Activated gamma-delta T cell treated with anti-CD3 and anti-CD28 coated beads, Interleukin-2, amount 50 U/mL, for 16 hours (primary cell): Measurements from ENCODE around the gene DENND10.
"Not testable (repeated sequence)": the region's sequence is repeated elsewhere in the genome, so short reads cannot be mapped to it uniquely, and the experiment has no call there.

Source experiments
- DNase-seq: peaks from one replicate; pipeline ENCODE4 v3.0.0-alpha.2; 2020; ENCODE audit warnings: low read depth

The DENND10 gene

GRCh38 chr10:119166564-119166963, 62.7 kb downstream of the DENND10 start:
- DNase-seq = no peak

DNA sequence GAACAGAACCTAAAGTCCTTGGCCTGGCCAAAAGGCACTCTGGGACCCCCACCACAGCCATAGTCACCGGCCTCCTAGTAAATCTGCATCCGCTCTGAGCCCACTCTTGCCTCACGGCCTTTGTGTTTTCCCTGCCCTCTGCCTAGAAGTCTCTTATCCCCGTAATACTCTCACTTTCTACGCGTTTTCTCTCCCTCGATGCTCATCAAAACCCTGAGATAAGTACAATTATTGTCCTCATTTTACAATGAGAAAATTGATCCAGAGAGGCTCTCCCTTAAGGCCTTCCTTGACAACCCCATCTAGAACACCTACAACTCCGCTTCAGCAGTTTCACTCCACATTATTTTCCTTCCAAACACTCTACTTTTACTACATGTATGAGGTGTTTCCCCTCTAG, 63.1 kb downstream of the DENND10 start:
- DNase-seq = no peak

- DNase-seq = no peak
Observed at GRCh38 chr10:119174109-119174508, 70.2 kb downstream of the DENND10 start.

DNA sequence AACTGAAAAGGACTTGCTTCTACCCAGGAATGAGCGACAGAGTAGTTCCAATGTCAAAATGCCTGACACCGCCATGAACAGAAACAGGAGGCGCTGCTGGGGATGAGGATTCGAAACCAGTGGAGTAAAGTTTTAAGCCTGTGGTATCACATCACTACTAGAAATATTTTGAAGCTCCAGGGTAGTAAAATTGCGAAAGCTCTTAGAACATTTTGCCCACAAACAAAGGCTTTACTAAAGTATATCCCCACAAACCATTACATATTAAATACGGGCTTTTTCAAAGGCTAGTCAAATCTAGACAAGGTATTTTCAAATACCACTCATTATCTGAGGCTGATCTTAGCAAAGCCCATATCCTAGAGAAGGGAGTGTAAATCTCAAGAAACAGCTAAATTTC, 72.3 kb downstream of the DENND10 start:
- DNase-seq = no peak

- no peak for DNase-seq
Observed at GRCh38 chr10:119177708-119178371, 73.9 kb downstream of the DENND10 start.

DNA sequence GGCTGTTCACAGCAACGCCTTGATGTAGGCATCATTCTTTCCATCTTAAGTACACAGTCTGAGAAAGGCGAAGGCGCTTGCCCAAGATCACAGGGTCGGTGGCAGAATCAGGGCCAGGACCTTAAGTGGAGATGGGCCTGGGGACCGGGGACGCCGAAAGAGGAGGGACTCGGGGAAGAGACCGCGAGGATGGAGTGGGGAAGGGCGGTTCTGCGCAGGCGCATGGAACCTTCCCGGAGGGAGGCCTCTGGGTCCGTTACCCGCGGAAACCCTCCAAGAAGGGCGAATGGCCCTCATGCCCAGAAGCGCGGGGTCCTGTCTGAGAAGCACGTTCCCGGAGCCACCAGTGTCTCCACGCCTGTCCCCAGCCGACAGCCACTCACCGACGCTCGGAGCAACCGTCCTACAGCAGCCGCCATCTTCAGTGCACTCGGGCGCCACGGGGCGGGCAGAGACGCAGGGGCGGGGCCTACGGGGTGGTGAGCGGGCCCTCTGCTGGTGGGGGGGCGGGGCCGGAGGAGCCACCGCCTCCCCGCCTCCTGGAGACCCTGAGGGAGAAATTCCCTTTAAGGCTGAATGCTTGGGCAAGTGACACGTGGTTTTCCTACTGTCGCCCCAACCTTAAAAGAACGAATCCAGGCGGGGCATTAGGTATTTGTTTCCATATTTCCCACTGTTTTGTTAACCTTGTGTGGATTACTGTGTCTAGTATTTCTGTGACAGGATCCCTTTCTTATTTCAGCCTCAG, 74.6 kb downstream of the DENND10 start, which contains the start of gene PRDX3:
PRDX3 (minus strand) TSS at position 441 of the 748 bp plus-strand sequence; CDS start at position 419, 22 bp downstream.
- DNase-seq = peak; percentile 86

- DNase-seq = not testable (repeated sequence)
Observed at GRCh38 chr10:119180850-119181400, 77.0 kb downstream of the DENND10 start.

DNA sequence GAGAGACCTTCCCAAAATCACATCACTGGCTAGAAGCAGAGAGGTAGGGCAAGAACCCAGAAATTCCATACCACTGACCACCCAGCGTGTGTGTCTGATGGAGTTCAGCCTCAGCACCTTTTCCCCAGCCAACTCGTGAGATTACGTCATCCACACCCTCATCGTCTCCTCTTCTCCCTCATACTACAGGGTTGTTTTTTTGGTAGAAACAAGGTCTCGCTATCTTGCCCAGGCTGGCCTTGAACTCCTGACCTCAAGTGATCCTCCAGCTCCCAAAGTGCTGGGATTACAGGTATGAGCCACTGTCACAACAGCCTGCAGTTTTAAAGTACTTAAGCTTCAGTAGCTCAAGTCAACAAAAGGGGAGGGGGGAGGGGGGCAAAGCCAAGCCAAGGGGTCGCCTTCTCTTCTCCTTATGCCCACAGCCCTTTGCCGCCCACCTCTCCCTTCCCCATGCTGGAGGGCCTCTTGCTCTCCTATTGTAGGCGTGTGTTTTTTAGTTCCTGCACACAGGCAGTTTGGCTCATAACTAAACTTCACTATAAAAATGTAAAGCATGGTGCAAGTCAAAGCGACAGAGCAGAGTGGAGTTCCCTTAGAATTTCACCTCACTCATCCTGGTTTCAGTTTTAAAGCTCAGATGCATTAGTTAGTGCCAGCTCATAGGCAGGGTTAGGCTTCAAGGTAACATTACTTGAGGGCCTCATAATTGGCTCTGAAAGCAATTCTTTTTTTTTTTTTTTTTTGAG, 79.9 kb downstream of the DENND10 start:
- DNase-seq = no peak
